MCF 10A (cell line): Measurements from ENCODE around the gene CD9. TPM values are rescaled to one million over a fixed set of nuclear protein-coding genes. Genes with fewer than 3 reads are reported as not detected.

Experiments used
- BruUV-seq: library from RNA; stranded (reverse); fragments of 400-500 nt; replicated peaks from 2 replicates; lab custom pipeline; 2021; lab: Mats Ljungman, UMichigan
- CTCF ChIA-PET: fragments of 300-600 bp; sonication (Branson Sonifier 250); formaldehyde crosslinking; extraction: SDS; loops from one replicate; lab custom pipeline; 2021; ENCODE audit warnings: antibody characterized with exemption, inconsistent platforms; lab: Yijun Ruan, JAX
- POLR2A ChIA-PET: fragments of 300-600, 350-650 bp; sonication (Branson Sonifier 250); formaldehyde crosslinking; extraction: SDS; loops from one replicate; lab custom pipeline; 2020; ENCODE audit warnings: antibody characterized with exemption, inconsistent platforms; lab: Yijun Ruan, JAX
- DNase-seq: peaks from one replicate; pipeline ENCODE4 v3.0.0-alpha.2; 2018; ENCODE audit not compliant: unreplicated experiment
- H3K27ac Mint-ChIP-seq: one replicate; pipeline ENCODE4 v1.8.0; 2022; ENCODE audit warnings: mild to moderate bottlenecking, low read depth, mixed read lengths; ENCODE audit not compliant: unreplicated experiment
- H3K27me3 Mint-ChIP-seq: one replicate; pipeline ENCODE4 v1.8.0; 2022; ENCODE audit warnings: mixed read lengths; ENCODE audit not compliant: insufficient read depth, unreplicated experiment
- H3K36me3 Mint-ChIP-seq: one replicate; pipeline ENCODE4 v1.8.0; 2022; ENCODE audit warnings: mild to moderate bottlenecking, moderate library complexity, mixed read lengths; ENCODE audit not compliant: insufficient read depth, unreplicated experiment
- H3K4me1 Mint-ChIP-seq: one replicate; pipeline ENCODE4 v1.8.0; 2022; ENCODE audit warnings: mixed read lengths; ENCODE audit not compliant: insufficient read depth, unreplicated experiment
- H3K4me3 Mint-ChIP-seq: one replicate; pipeline ENCODE4 v1.8.0; 2022; ENCODE audit warnings: mild to moderate bottlenecking, moderate library complexity, mixed read lengths; ENCODE audit not compliant: unreplicated experiment
- H3K9me3 Mint-ChIP-seq: one replicate; pipeline ENCODE4 v1.8.0; 2022; ENCODE audit warnings: mixed read lengths; ENCODE audit not compliant: unreplicated experiment
- intact Hi-C: fragments of 100-400 bp; cut with micrococcal nuclease; formaldehyde crosslinking; loops from 2 replicates; pipeline ENCODE4 v1.14.1; 2022
- total RNA-seq: library from RNA; stranded (reverse); gene quantifications from 2 replicates; pipeline ENCODE4 v1.2.3, GENCODE V29; 2022
- TF ChIP-seq, protein P1 (sequence below): fragments of 200-600 bp; IDR thresholded peaks from one replicate; pipeline ENCODE4 v1.8.0; 2022; ENCODE audit warnings: antibody characterized with exemption, mild to moderate bottlenecking; ENCODE audit not compliant: unreplicated experiment

Gene CD9
- total RNA-seq, 1 experiment from 2014 or later: 31.1 TPM

DNA sequence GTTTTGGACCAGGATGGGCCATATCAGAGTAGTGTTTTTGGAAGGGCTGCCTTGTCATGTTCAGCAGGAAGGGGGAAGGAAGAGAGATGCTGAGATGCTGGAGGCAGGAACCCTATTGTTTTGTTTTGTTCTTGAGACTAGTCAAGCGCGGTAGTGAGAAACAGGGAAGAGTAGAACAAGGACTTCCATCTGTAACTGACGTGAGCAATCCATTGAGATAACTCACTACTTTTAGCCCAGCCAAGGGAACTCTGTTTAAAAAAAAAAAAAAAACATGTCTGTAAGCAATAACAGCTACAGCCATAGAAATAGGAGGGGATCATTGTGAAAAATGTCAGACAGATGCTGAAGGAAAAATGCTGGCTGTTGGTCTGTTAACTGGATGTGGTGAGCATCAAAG is 34.0 kb downstream of the CD9 start:
- BruUV-seq: no TSS peak
- Mint-ChIP-seq H3K4me1 (peaks cover 27% of the 10 kb centered on the region), H3K4me3 (no peak overlapping the region), H3K27ac (no peak overlapping the region), H3K27me3 (no peaks in the 10 kb centered on the region), H3K36me3 (peaks cover 53% of the 10 kb centered on the region), H3K9me3 (no peaks in the 10 kb centered on the region)
- intact Hi-C loops: loop anchor here (5.0 kb wide), 1 partner anchor 37 kb away; no protein-coding TSS in a partner anchor
- TF ChIP-seq, protein P1, sequence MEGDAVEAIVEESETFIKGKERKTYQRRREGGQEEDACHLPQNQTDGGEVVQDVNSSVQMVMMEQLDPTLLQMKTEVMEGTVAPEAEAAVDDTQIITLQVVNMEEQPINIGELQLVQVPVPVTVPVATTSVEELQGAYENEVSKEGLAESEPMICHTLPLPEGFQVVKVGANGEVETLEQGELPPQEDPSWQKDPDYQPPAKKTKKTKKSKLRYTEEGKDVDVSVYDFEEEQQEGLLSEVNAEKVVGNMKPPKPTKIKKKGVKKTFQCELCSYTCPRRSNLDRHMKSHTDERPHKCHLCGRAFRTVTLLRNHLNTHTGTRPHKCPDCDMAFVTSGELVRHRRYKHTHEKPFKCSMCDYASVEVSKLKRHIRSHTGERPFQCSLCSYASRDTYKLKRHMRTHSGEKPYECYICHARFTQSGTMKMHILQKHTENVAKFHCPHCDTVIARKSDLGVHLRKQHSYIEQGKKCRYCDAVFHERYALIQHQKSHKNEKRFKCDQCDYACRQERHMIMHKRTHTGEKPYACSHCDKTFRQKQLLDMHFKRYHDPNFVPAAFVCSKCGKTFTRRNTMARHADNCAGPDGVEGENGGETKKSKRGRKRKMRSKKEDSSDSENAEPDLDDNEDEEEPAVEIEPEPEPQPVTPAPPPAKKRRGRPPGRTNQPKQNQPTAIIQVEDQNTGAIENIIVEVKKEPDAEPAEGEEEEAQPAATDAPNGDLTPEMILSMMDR: no peak
- CTCF ChIA-PET: interaction anchor here (0.7 to 1.4 kb wide), 2 partner anchors 14 to 169 kb away, joined by 4 to 5 read pairs; no protein-coding TSS in a partner anchor
- POLR2A ChIA-PET: interaction anchor here (0.6 kb wide), 1 partner anchor 17 kb away, joined by 4 read pairs; no protein-coding TSS in a partner anchor
- DNase-seq: no peak

DNA sequence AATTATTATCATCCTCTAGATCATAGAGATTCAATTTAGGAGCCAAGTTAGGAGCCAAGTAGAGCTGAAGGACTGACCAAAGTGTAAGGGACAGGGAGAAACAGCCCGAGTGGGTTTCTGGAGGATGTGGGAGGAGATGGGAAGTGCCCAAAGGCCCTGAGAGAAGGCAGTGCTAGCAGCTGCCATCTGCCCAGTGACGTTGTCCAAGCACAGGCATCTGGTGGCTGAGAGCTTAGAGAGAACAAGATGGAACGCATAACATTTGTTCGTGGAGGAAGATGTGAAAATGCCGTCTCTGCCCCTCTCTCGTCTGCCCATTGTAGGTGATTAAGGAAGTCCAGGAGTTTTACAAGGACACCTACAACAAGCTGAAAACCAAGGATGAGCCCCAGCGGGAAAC is 34.7 kb downstream of the CD9 start:
- BruUV-seq: no TSS peak

DNA sequence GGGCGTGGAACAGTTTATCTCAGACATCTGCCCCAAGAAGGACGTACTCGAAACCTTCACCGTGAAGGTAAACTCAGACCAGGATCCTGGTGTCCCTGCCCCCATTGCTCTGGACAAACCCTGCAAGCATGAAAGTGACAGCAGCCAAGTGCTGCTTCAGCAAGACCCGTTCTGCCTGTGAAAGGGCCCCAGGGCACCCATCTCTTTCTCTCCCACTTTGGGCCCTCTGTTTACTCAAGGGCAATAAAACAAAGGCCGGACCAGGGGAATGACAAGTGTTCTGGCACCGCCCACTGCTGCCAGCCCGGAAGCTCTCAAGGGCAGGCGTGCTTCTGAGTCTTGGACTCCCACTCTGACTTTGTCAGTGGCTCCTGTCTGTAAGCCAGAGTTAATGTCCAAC is 35.3 kb downstream of the CD9 start:
- ChIA-PET CTCF (interaction anchor here (1.1 to 1.4 kb wide), 3 partner anchors 32 to 170 kb away, joined by 3 to 7 read pairs (median 4); no protein-coding TSS in a partner anchor), POLR2A (no interaction called here)
- intact Hi-C loops: no loop called here
- H3K4me1 Mint-ChIP-seq: peaks cover 16% of the 10 kb centered on the region
- no peak overlapping the region for H3K27ac Mint-ChIP-seq
- H3K9me3 Mint-ChIP-seq: no peaks in the 10 kb centered on the region
- no peak for DNase-seq
- peaks cover 49% of the 10 kb centered on the region for H3K36me3 Mint-ChIP-seq
- TF ChIP-seq, protein P1: no peak
- H3K4me3 Mint-ChIP-seq: no peak overlapping the region
- BruUV-seq: no TSS peak
- H3K27me3 Mint-ChIP-seq: no peaks in the 10 kb centered on the region

More for the DNA sequence above, 34.7 kb downstream of the CD9 start:
- no peaks in the 10 kb centered on the region for H3K27me3 Mint-ChIP-seq
- H3K4me1 Mint-ChIP-seq: peaks cover 22% of the 10 kb centered on the region
- H3K27ac Mint-ChIP-seq: no peak overlapping the region
- ChIA-PET POLR2A (interaction anchor here (0.8 kb wide), 2 partner anchors 9 to 12 kb away, joined by 3 to 4 read pairs; no protein-coding TSS in a partner anchor), CTCF (interaction anchor here (0.7 to 1.4 kb wide), 4 partner anchors 13 to 170 kb away, joined by 3 to 7 read pairs (median 4); no protein-coding TSS in a partner anchor)
- H3K36me3 Mint-ChIP-seq: peaks cover 49% of the 10 kb centered on the region
- DNase-seq: no peak
- H3K4me3 Mint-ChIP-seq: no peak overlapping the region
- TF ChIP-seq, protein P1: no peak
- intact Hi-C loops: loop anchor here (5.0 kb wide), 1 partner anchor 38 kb away; no protein-coding TSS in a partner anchor
- no peaks in the 10 kb centered on the region for H3K9me3 Mint-ChIP-seq

DNA sequence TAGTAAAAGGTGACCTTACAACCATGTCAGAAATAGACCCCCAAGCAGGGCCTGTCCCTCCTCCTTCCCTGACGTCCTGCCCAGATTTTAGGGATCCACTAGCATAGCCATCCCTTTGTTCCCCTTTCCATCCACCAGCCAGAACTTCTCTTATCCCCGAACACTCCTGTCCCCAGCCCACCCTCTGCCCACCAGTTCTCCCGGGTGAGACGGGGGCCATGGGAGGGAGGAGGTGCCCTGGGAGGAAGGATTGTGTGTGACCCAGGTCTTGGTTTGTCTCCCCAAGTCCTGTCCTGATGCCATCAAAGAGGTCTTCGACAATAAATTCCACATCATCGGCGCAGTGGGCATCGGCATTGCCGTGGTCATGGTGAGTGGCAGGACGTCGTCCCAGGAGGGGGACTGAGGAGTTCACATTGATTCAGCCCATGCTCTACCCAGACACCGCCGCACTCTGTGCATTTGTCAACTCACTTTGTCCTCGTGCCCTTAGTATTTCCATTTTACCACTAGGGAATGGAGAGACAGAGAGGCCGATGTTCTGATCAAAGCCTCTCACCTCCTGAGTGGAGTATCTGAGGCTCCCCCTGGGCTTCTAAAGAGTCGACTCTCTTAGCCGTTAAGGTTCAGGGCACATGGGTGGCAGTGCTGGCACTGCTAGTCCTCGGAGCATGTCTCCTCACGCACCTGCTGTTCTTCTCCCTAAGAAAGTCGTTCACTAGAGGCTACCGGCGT is 35.9 kb downstream of the CD9 start:
- ChIA-PET CTCF (no interaction called here), POLR2A (no interaction called here)
- TF ChIP-seq, protein P1: no peak
- Mint-ChIP-seq H3K27me3 (no peaks in the 10 kb centered on the region), H3K9me3 (no peaks in the 10 kb centered on the region), H3K27ac (no peak overlapping the region), H3K4me1 (peaks cover 10% of the 10 kb centered on the region), H3K4me3 (no peak overlapping the region), H3K36me3 (peaks cover 49% of the 10 kb centered on the region)
- DNase-seq: no peak
- intact Hi-C loops: no loop called here
- no TSS peak for BruUV-seq
